ENCODE measurements around the gene AP3M1. TPM values are rescaled to one million over a fixed set of nuclear protein-coding genes. Genes with fewer than 3 reads are reported as not detected.

The AP3M1 gene, protein sequence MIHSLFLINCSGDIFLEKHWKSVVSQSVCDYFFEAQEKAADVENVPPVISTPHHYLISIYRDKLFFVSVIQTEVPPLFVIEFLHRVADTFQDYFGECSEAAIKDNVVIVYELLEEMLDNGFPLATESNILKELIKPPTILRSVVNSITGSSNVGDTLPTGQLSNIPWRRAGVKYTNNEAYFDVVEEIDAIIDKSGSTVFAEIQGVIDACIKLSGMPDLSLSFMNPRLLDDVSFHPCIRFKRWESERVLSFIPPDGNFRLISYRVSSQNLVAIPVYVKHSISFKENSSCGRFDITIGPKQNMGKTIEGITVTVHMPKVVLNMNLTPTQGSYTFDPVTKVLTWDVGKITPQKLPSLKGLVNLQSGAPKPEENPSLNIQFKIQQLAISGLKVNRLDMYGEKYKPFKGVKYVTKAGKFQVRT
- 10 to 100 TPM; 41.4 to 51.5 (median 47.0) TPM for total RNA-seq (2021; fragmentation: NEBNext Ultra II Directional; extraction: Animal tissue kit (Norgen Biotek cat#: 25700))
- long read RNA-seq, full-length matches to known transcripts, result 28 of 39 reads
- long read RNA-seq, partial matches to known transcripts, result 5 of 39 reads
- long read RNA-seq, other reads (novel, unspliced or antisense), result 6 of 39 reads

DNA sequence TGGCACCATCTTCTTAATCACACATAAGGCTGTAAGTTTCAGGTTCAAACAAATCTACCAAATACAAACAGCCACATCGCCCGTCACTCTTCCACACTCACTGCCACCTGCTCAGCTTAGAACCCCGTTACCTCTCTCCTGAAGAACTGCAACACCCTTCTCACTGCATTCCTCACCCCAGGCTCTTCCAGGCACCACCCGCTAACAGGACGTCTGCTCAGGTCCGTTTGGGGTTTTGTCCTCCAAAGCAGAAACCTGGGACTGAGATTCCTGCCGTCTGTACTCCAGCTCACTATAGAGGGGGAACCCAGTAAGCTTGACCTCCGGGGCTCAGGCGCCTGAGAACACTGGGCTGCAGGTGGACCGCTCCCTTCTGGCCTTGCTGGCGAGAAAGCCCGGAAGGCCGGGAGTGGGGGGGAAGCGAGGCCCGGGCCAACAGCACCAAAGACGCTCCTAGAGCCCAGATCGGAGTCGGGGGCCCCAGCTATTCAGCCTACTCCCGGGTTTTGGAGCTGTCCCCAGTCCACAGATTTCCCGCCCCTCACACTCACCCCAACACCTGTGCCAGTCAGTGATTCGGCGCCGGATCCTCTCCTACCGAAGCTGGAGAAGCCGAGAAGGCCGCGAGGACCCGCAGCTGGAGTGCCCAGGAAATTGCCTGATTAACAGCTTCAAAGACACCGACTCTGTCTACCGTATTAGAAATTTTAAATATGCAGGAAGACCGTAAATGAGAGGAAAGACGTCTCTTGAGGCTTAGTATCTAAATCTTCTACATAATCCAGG, at the start of gene AP3M1:
AP3M1 (minus strand) TSS at position 625 of the 786 bp plus-strand sequence. CDS start 12,449 bp downstream, outside the sequence.
- H3K27ac Mint-ChIP-seq, result peak within 1 kb of the TSS; percentile 65
- no peaks in the 10 kb centered on the region; the same call in 1 of the 2 replicates for H3K27me3 Mint-ChIP-seq (ENCODE audit: insufficient read depth)
- no peaks in the 10 kb centered on the region for H3K9me3 Mint-ChIP-seq
- peaks cover 5% of the 10 kb centered on the region for H3K36me3 Mint-ChIP-seq (ENCODE audit: low read depth)
- no peak within 1 kb of the TSS for H3K4me3 Mint-ChIP-seq
- no peak for DNase-seq
- peaks cover 42% of the 10 kb centered on the region for H3K4me1 Mint-ChIP-seq (ENCODE audit: low read depth)
- TF ChIP-seq, protein P1, sequence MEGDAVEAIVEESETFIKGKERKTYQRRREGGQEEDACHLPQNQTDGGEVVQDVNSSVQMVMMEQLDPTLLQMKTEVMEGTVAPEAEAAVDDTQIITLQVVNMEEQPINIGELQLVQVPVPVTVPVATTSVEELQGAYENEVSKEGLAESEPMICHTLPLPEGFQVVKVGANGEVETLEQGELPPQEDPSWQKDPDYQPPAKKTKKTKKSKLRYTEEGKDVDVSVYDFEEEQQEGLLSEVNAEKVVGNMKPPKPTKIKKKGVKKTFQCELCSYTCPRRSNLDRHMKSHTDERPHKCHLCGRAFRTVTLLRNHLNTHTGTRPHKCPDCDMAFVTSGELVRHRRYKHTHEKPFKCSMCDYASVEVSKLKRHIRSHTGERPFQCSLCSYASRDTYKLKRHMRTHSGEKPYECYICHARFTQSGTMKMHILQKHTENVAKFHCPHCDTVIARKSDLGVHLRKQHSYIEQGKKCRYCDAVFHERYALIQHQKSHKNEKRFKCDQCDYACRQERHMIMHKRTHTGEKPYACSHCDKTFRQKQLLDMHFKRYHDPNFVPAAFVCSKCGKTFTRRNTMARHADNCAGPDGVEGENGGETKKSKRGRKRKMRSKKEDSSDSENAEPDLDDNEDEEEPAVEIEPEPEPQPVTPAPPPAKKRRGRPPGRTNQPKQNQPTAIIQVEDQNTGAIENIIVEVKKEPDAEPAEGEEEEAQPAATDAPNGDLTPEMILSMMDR (IDR thresholded peaks at IDR 0.05), result no peak

DNA sequence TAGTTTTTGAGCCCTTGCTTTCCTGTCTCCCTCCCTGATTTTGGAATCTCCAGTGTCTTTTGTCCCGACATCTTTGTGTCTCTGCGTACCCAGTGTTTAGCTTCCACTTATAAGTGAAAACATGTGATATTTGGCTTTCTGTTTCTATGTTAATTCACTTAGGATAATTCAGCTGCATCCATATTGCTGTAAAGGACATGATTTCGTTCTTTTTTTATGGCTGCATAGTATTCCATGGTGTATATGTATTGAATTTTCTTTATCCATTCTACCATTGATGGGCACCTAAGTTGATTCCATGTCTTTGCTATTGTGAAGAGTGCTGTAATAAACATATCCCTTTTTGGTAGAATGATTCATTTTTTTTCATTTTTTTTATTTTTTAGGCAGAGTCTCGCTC, 48.7 kb upstream of the AP3M1 start:
- no peak overlapping the region for H3K27ac Mint-ChIP-seq
- H3K4me1 Mint-ChIP-seq (ENCODE audit: low read depth), result peaks cover 26% of the 10 kb centered on the region
- H3K27me3 Mint-ChIP-seq (ENCODE audit: insufficient read depth), result no peaks in the 10 kb centered on the region
- H3K9me3 Mint-ChIP-seq, result no peaks in the 10 kb centered on the region
- DNase-seq, result no peak
- no peak overlapping the region for H3K4me3 Mint-ChIP-seq
- TF ChIP-seq, protein P1 (IDR thresholded peaks at IDR 0.05), result no peak
- peaks cover 17% of the 10 kb centered on the region; the same call in 1 of the 2 replicates for H3K36me3 Mint-ChIP-seq (ENCODE audit: low read depth)

DNA sequence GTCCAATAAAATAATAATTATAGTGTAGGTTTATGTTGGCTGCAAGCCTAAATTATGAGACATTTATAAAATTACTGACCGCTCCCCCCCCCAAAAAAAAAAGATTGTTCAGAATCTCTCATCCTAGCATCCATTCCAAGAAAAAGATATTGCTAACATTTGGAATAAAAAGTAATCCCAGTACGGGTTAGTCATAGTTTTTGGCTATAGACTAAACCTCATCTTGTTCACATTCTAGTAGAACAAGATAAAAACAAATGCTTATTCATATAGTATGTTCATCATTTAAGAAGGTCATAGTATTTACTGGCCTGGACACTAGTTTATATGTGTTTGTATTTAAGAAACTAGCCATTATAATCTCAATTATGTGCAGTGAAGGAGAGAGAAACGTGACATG, 44.4 kb upstream of the AP3M1 start:
- no peak for DNase-seq
- peaks cover 61% of the 10 kb centered on the region for H3K4me1 Mint-ChIP-seq (ENCODE audit: low read depth)
- H3K4me3 Mint-ChIP-seq, result peak overlapping the region; percentile 1; the same call in 1 of the 2 replicates
- H3K36me3 Mint-ChIP-seq (ENCODE audit: low read depth), result peaks cover 5% of the 10 kb centered on the region; the same call in 1 of the 2 replicates
- no peaks in the 10 kb centered on the region for H3K9me3 Mint-ChIP-seq
- H3K27me3 Mint-ChIP-seq (ENCODE audit: insufficient read depth), result no peaks in the 10 kb centered on the region
- peak overlapping the region; percentile 32; the same call in 1 of the 2 replicates for H3K27ac Mint-ChIP-seq
- TF ChIP-seq, protein P1 (IDR thresholded peaks at IDR 0.05), result no peak

DNA sequence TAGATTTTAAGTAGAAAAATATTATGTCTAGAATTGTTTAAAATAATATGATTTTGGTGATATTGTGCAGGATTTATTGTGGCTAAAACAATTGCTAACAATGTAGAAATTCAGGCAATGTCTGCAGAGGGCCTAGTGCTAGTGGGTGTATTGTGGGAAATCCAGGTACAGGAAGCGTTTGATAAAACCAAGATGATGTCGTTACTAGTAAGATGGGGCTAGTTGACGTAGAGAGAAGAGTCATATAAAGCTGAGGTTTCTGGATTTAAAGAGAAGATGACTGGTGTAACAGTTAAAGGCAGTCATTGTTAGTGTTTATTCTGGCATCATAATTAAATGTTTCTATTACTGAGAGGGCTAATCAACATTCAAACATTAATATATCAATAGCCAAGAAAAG, 43.9 kb upstream of the AP3M1 start:
- Mint-ChIP-seq H3K9me3 (no peaks in the 10 kb centered on the region), H3K27ac (peak overlapping the region; percentile 32; the same call in 1 of the 2 replicates)
- TF ChIP-seq, protein P1 (IDR thresholded peaks at IDR 0.05), result no peak

DNA sequence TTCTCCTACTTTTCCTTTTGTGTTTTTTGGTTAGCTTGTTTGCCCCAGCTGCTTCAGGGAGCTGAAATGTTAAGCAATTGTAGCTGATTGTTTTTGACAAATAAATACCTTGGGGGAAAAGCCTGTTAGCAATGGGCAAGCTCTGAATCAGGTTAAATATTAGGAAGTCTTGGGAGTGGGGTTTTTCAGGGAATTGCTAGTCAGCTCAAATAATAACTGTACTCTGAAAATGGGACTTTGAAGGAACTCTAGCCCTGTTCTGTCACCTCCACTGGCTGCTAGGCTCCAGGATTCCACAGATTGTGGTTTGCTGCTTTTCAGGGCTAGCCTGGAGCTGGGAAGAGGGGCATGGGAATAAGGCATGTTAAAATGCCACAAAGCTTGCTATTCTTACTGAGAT, 39.9 kb upstream of the AP3M1 start:
- TF ChIP-seq, protein P1 (IDR thresholded peaks at IDR 0.05), result no peak
- Mint-ChIP-seq H3K9me3 (no peaks in the 10 kb centered on the region), H3K4me1 (ENCODE audit: low read depth) (peaks cover 79% of the 10 kb centered on the region), H3K27ac (peak overlapping the region; percentile 94), H3K27me3 (ENCODE audit: insufficient read depth) (no peaks in the 10 kb centered on the region; the same call in 1 of the 2 replicates), H3K36me3 (ENCODE audit: low read depth) (no peaks in the 10 kb centered on the region), H3K4me3 (peak overlapping the region; percentile 82)
- DNase-seq, result peak; percentile 43

More for the DNA sequence above, 43.9 kb upstream of the AP3M1 start:
- H3K36me3 Mint-ChIP-seq (ENCODE audit: low read depth), result peaks cover 5% of the 10 kb centered on the region; the same call in 1 of the 2 replicates
- H3K4me1 Mint-ChIP-seq (ENCODE audit: low read depth), result peaks cover 65% of the 10 kb centered on the region
- no peak for DNase-seq
- H3K27me3 Mint-ChIP-seq (ENCODE audit: insufficient read depth), result no peaks in the 10 kb centered on the region; the same call in 1 of the 2 replicates
- H3K4me3 Mint-ChIP-seq, result no peak overlapping the region; the same call in 1 of the 2 replicates

Data from HFFc6 (cell line).